ENCODE data around the gene HIRA. TPM values are rescaled to one million over a fixed set of nuclear protein-coding genes. Genes with fewer than 3 reads are reported as not detected.

HIRA gene
- total RNA-seq, 5 donors from 2014 or later (not counting 1 experiment from before 2014, with no cell fraction given) = 24.4 to 31.4 (median 29.2) TPM

DNA sequence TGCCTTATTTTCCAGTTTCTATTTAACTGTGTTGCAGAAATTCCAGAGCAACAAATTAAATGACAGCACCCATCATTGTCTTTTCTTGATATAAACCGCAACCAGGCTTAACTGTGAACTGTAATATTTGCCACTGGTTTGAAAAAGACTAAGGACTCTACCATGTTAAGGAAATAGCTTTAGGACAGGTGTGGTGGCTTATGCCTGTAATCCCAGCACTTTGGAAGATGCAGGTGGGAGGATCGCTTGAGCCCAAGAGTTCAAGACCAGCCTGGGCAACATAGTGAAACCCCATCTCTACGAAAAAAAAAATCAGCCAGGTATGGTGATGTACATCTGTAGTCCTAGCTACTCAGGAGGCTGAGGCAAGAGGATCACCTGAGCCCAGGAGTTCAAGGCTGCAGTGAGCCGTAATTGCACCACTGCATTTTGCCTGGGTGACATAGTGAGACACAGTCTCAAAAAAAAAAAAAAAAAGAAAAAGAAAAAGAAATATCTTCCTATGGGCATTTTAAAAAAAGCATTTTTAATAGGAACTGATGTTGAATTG lies 28.8 kb downstream of the HIRA start:
- CTCF ChIA-PET = no interaction called here
- no peak overlapping the region for H3K27ac Mint-ChIP-seq

DNA sequence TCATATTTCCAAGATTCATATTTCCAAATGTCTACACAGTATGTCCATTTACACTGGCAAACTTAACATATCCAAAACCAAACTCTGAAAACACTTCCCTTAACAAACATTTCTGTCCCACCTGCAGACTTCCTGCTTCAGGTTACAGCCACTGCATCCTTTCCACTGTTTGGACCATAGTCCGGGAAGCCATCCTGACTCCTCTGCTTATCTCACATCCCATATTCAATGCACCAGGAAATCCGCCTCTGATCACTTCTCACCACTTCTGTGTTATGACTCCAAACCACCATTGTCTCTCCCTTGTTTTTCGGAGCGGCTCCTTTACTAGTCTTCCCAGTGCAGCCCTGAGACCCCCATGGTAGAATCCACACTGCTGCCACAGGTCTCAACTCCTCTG lies 30.1 kb downstream of the HIRA start:
- peaks cover 58% of the 10 kb centered on the region for H3K36me3 Mint-ChIP-seq
- H3K36me3 ChIP-seq (ENCODE audit: control insufficient read depth in 2 of 2, extremely low read depth in 1 of 2, insufficient read depth in 1 of 2, low read length in 1 of 2) = peaks cover 15 to 58% of the 10 kb centered on the region in 2 donors
- H3K27ac ChIP-seq (ENCODE audit: low read length) = no peak overlapping the region
- H3K27ac Mint-ChIP-seq = no peak overlapping the region
- ChIA-PET POLR2A (no interaction called here), CTCF (no interaction called here)
- 100% methylated on average over 4 of the region's 4 CpGs for WGBS (ENCODE audit: insufficient coverage)
- H3K4me3 ChIP-seq (ENCODE audit: control insufficient read depth in 1 of 2, extremely low read depth in 1 of 2, low read length in 1 of 2) = no peak overlapping the region
- no peaks in the 10 kb centered on the region for H3K9me3 Mint-ChIP-seq
- no peaks in the 10 kb centered on the region for H3K4me1 ChIP-seq (ENCODE audit: control insufficient read depth in 1 of 2, extremely low read depth in 1 of 2, insufficient read depth in 2 of 2, low read length in 2 of 2)
- H3K27me3 Mint-ChIP-seq = no peaks in the 10 kb centered on the region
- DNase-seq = no peak
- no peaks in the 10 kb centered on the region for H3K9me3 ChIP-seq
- no peaks in the 10 kb centered on the region for H3K4me1 Mint-ChIP-seq
- H3K27me3 ChIP-seq (replicated peaks in 1 of 2; ENCODE audit: control insufficient read depth in 2 of 2, extremely low read depth in 1 of 2, insufficient read depth in 2 of 2, low read length in 1 of 2) = no peaks in the 10 kb centered on the region
- ATAC-seq (replicated peaks in 1 of 4) = no peak
- H3K4me3 Mint-ChIP-seq = no peak overlapping the region

More for the DNA sequence above, 28.8 kb downstream of the HIRA start:
- POLR2A ChIA-PET = interaction anchor here in 1 of 2 donors (0.7 kb wide), 1 partner anchor 16 kb away, joined by 6 read pairs; no protein-coding TSS in a partner anchor
- no peaks in the 10 kb centered on the region for H3K9me3 Mint-ChIP-seq
- H3K4me3 Mint-ChIP-seq = no peak overlapping the region
- WGBS (ENCODE audit: insufficient coverage) = no CpG with 5 or more reads among the region's 4 CpGs
- no peaks in the 10 kb centered on the region for H3K27me3 Mint-ChIP-seq
- Histone ChIP-seq H3K4me3 (ENCODE audit: control insufficient read depth in 1 of 2, extremely low read depth in 1 of 2, low read length in 1 of 2) (no peak overlapping the region), H3K4me1 (ENCODE audit: control insufficient read depth in 1 of 2, extremely low read depth in 1 of 2, insufficient read depth in 2 of 2, low read length in 2 of 2) (no peaks in the 10 kb centered on the region), H3K9me3 (no peaks in the 10 kb centered on the region), H3K36me3 (ENCODE audit: control insufficient read depth in 2 of 2, extremely low read depth in 1 of 2, insufficient read depth in 1 of 2, low read length in 1 of 2) (peaks cover 12 to 58% of the 10 kb centered on the region in 2 donors), H3K27me3 (replicated peaks in 1 of 2; ENCODE audit: control insufficient read depth in 2 of 2, extremely low read depth in 1 of 2, insufficient read depth in 2 of 2, low read length in 1 of 2) (no peaks in the 10 kb centered on the region), H3K27ac (ENCODE audit: low read length) (no peak overlapping the region)
- DNase-seq (no peak), ATAC-seq (replicated peaks in 1 of 4) (no peak)
- peaks cover 63% of the 10 kb centered on the region for H3K36me3 Mint-ChIP-seq
- no peaks in the 10 kb centered on the region for H3K4me1 Mint-ChIP-seq

GRCh38 chr22:19400881-19401280 lies 30.7 kb downstream of the HIRA start:
- WGBS (ENCODE audit: insufficient coverage) = 98% methylated on average over 6 of the region's 6 CpGs
- no peak overlapping the region for H3K4me3 Mint-ChIP-seq
- no peak overlapping the region for H3K4me3 ChIP-seq (ENCODE audit: control insufficient read depth in 1 of 2, extremely low read depth in 1 of 2, low read length in 1 of 2)
- H3K27me3 Mint-ChIP-seq = no peaks in the 10 kb centered on the region
- no peaks in the 10 kb centered on the region for H3K27me3 ChIP-seq (replicated peaks in 1 of 2; ENCODE audit: control insufficient read depth in 2 of 2, extremely low read depth in 1 of 2, insufficient read depth in 2 of 2, low read length in 1 of 2)
- CTCF ChIA-PET = no interaction called here
- no peaks in the 10 kb centered on the region for H3K9me3 ChIP-seq
- H3K36me3 Mint-ChIP-seq = peaks cover 53% of the 10 kb centered on the region
- H3K4me1 Mint-ChIP-seq = no peaks in the 10 kb centered on the region
- peaks cover 18 to 56% of the 10 kb centered on the region in 2 donors for H3K36me3 ChIP-seq (ENCODE audit: control insufficient read depth in 2 of 2, extremely low read depth in 1 of 2, insufficient read depth in 1 of 2, low read length in 1 of 2)
- H3K9me3 Mint-ChIP-seq = no peaks in the 10 kb centered on the region
- H3K27ac Mint-ChIP-seq = no peak overlapping the region
- no peak for ATAC-seq (replicated peaks in 1 of 4)
- no peak overlapping the region for H3K27ac ChIP-seq (ENCODE audit: low read length)
- POLR2A ChIA-PET = no interaction called here
- H3K4me1 ChIP-seq (ENCODE audit: control insufficient read depth in 1 of 2, extremely low read depth in 1 of 2, insufficient read depth in 2 of 2, low read length in 2 of 2) = no peaks in the 10 kb centered on the region
- DNase-seq = no peak

DNA sequence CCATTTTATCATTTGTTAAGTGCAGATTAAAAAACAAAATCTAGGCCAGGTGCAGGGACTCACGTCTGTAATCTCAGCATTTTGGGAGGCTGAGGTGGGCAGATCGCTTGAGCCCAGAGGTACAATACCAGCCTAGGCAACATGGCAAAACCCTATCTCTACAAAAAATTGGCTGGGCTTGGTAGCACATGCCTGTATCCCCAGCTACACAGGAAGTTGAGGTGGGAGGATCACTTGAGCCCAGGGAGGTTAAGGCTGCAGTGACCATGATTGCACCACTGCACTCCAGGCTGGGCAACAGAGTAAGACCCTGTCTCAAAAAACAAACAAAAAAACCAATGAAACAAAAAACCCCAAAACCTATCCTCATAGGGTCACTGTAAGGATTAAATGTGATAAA lies 32.9 kb downstream of the HIRA start:
- no peak overlapping the region for H3K4me3 ChIP-seq (ENCODE audit: control insufficient read depth in 1 of 2, extremely low read depth in 1 of 2, low read length in 1 of 2)
- WGBS (ENCODE audit: insufficient coverage) = no CpG with 5 or more reads among the region's 2 CpGs
- ChIA-PET CTCF (no interaction called here), POLR2A (no interaction called here)
- Mint-ChIP-seq H3K9me3 (no peaks in the 10 kb centered on the region), H3K4me3 (no peak overlapping the region), H3K4me1 (no peaks in the 10 kb centered on the region), H3K27me3 (no peaks in the 10 kb centered on the region), H3K27ac (no peak overlapping the region), H3K36me3 (peaks cover 49% of the 10 kb centered on the region)
- no peaks in the 10 kb centered on the region for H3K4me1 ChIP-seq (ENCODE audit: control insufficient read depth in 1 of 2, extremely low read depth in 1 of 2, insufficient read depth in 2 of 2, low read length in 2 of 2)
- no peaks in the 10 kb centered on the region for H3K9me3 ChIP-seq
- peaks cover 15 to 62% of the 10 kb centered on the region in 2 donors for H3K36me3 ChIP-seq (ENCODE audit: control insufficient read depth in 2 of 2, extremely low read depth in 1 of 2, insufficient read depth in 1 of 2, low read length in 1 of 2)
- no peak overlapping the region for H3K27ac ChIP-seq (ENCODE audit: low read length)
- no peaks in the 10 kb centered on the region for H3K27me3 ChIP-seq (replicated peaks in 1 of 2; ENCODE audit: control insufficient read depth in 2 of 2, extremely low read depth in 1 of 2, insufficient read depth in 2 of 2, low read length in 1 of 2)
- ATAC-seq (replicated peaks in 1 of 4) (no peak), DNase-seq (no peak)

DNA sequence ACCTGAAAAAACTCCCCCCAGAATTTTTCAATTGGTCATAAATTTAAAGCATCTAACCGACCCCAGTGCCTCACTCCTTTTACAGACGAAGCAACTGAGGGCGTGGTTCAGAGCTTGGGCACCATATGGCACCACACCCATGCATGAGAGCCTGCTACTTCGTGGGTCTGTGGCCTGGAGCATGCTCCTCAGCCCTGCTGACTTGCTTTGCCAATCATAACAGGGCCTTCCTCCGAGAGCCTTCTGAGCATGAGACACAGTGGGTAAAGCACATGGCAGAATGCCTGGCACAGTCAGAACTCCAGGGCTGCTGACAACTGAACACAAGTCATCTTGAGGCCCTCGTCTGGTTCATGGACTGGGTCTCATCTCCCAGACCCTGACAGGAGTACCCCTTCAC lies 33.3 kb downstream of the HIRA start:
- Mint-ChIP-seq H3K4me3 (no peak overlapping the region), H3K27me3 (no peaks in the 10 kb centered on the region), H3K9me3 (no peaks in the 10 kb centered on the region), H3K27ac (no peak overlapping the region), H3K36me3 (peaks cover 51% of the 10 kb centered on the region), H3K4me1 (no peaks in the 10 kb centered on the region)
- H3K4me3 ChIP-seq (ENCODE audit: control insufficient read depth in 1 of 2, extremely low read depth in 1 of 2, low read length in 1 of 2) = no peak overlapping the region
- ATAC-seq (replicated peaks in 1 of 4) (no peak), DNase-seq (no peak)
- H3K9me3 ChIP-seq = no peaks in the 10 kb centered on the region
- H3K36me3 ChIP-seq (ENCODE audit: control insufficient read depth in 2 of 2, extremely low read depth in 1 of 2, insufficient read depth in 1 of 2, low read length in 1 of 2) = peaks cover 15 to 64% of the 10 kb centered on the region in 2 donors
- CTCF ChIA-PET = no interaction called here
- POLR2A ChIA-PET = no interaction called here
- H3K4me1 ChIP-seq (ENCODE audit: control insufficient read depth in 1 of 2, extremely low read depth in 1 of 2, insufficient read depth in 2 of 2, low read length in 2 of 2) = no peaks in the 10 kb centered on the region
- no peak overlapping the region for H3K27ac ChIP-seq (ENCODE audit: low read length)
- 70% methylated on average over 5 of the region's 6 CpGs for WGBS (ENCODE audit: insufficient coverage)
- no peaks in the 10 kb centered on the region for H3K27me3 ChIP-seq (replicated peaks in 1 of 2; ENCODE audit: control insufficient read depth in 2 of 2, extremely low read depth in 1 of 2, insufficient read depth in 2 of 2, low read length in 1 of 2)

DNA sequence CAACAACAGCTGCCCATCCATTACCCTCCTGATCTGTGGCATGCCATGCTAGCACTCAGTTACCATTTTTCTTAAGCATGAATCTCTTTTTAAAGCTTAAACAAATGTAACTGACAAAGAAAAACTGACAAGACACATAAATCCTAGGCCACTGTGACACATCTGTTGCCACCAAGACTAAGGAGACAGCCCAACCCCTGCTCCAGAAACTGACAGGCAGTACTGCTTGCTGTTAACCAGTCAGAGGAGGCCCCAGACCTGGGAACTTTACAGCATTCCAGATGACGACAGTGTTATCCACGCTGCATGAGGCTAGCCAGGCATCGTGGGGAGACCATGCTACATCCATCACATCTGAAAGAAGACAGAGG lies 33.8 kb downstream of the HIRA start:
- H3K27me3 ChIP-seq (replicated peaks in 1 of 2; ENCODE audit: control insufficient read depth in 2 of 2, extremely low read depth in 1 of 2, insufficient read depth in 2 of 2, low read length in 1 of 2) = no peaks in the 10 kb centered on the region
- DNase-seq (no peak), ATAC-seq (replicated peaks in 1 of 4) (no peak)
- CTCF ChIA-PET = no interaction called here
- Mint-ChIP-seq H3K9me3 (no peaks in the 10 kb centered on the region), H3K4me1 (no peaks in the 10 kb centered on the region), H3K27me3 (no peaks in the 10 kb centered on the region), H3K4me3 (no peak overlapping the region), H3K36me3 (peaks cover 53% of the 10 kb centered on the region), H3K27ac (no peak overlapping the region)
- POLR2A ChIA-PET = no interaction called here
- whole genome bisulfite sequencing (ENCODE audit: insufficient coverage) = 71% methylated on average over 1 of the region's 3 CpGs
- H3K4me1 ChIP-seq (ENCODE audit: control insufficient read depth in 1 of 2, extremely low read depth in 1 of 2, insufficient read depth in 2 of 2, low read length in 2 of 2) = no peaks in the 10 kb centered on the region
- H3K4me3 ChIP-seq (ENCODE audit: control insufficient read depth in 1 of 2, extremely low read depth in 1 of 2, low read length in 1 of 2) = no peak overlapping the region
- no peaks in the 10 kb centered on the region for H3K9me3 ChIP-seq
- peaks cover 15 to 67% of the 10 kb centered on the region in 2 donors for H3K36me3 ChIP-seq (ENCODE audit: control insufficient read depth in 2 of 2, extremely low read depth in 1 of 2, insufficient read depth in 1 of 2, low read length in 1 of 2)
- no peak overlapping the region for H3K27ac ChIP-seq (ENCODE audit: low read length)
